Heart right ventricle (tissue), 16 donors: ENCODE data around the gene PHLDB2. TPM values are rescaled to one million over a fixed set of nuclear protein-coding genes. Genes with fewer than 3 reads are reported as not detected.

ENCODE experiments used
- ATAC-seq, 8 donors: fragments of 200-7000 bp; cut with Tn5 transposase; one replicate each; pipeline ENCODE4 v1.9.1; 2020; ENCODE audit warnings: mild to moderate bottlenecking in 8 of 8, moderate library complexity in 8 of 8, moderate number of reproducible peaks in 1 of 8
- DNase-seq, 2 donors: peaks; one replicate each; pipeline ENCODE4 v3.0.0-alpha.2; 2020
- H3K27ac ChIP-seq, 10 donors: fragments of 200-600 bp; sonication (generic) in 2 of 10; one replicate each; pipeline versions ENCODE4 v1.5.0 to v1.8.0; 2020 to 2022; ENCODE audit warnings: mild to moderate bottlenecking in 3 of 10
- H3K27me3 ChIP-seq, 7 donors: fragments of 200-600 bp; one replicate each; pipeline ENCODE4 v1.8.0; 2021 to 2022; ENCODE audit warnings: mild to moderate bottlenecking in 2 of 7
- H3K36me3 ChIP-seq, 9 donors: fragments of 200-600 bp; sonication (generic) in 1 of 9; one replicate each; pipeline versions ENCODE4 v1.5.0 to v1.8.0; 2020 to 2022; ENCODE audit warnings: mild to moderate bottlenecking in 2 of 9
- H3K4me1 ChIP-seq, 9 donors: fragments of 200-600 bp; sonication (generic) in 1 of 9; one replicate each; pipeline versions ENCODE4 v1.5.0 to v1.8.0; 2020 to 2022; ENCODE audit warnings: mild to moderate bottlenecking in 4 of 9
- H3K4me3 ChIP-seq, 10 donors: fragments of 200-600 bp; sonication (generic) in 2 of 10; one replicate each; pipeline versions ENCODE4 v1.5.0 to v1.8.0; 2020 to 2022; ENCODE audit warnings: mild to moderate bottlenecking in 7 of 10, moderate library complexity in 2 of 10
- H3K9me3 ChIP-seq, 11 donors: fragments of 200-600 bp in 10 of 11; sonication (generic) in 2 of 11; one replicate each; pipeline versions ENCODE4 v1.5.0 to v1.8.0; 2013 to 2022; ENCODE audit warnings: mild to moderate bottlenecking in 2 of 11, control low read depth in 1 of 11, moderate library complexity in 1 of 11
- WGBS, 2 donors: extraction: QIAGEN DNeasy Blood & Tissue Kit; methylation state at CpG; one replicate each; pipeline ENCODE4 v1.1.7; 2013; ENCODE audit warnings: inconsistent platforms in 1 of 2; 5-methylcytosine and 5-hydroxymethylcytosine counted together
- intact Hi-C, 10 donors: fragments of 100-400 bp; cut with DNase I; formaldehyde crosslinking; loops; one replicate each; pipeline versions ENCODE4 v1.11.1 to v1.14.2; 2022
- long read RNA-seq, 3 donors: library from polyadenylated mRNA; unstranded; transcript quantifications; one replicate each; pipeline ENCODE4 v2.0.0, GENCODE V29; 2020 to 2021
- polyA plus RNA-seq, 2 donors: library from polyadenylated mRNA; stranded (reverse); fragments of 200-250 nt; gene quantifications; one replicate each; pipeline ENCODE4 v1.2.3, GENCODE V29; 2013
- total RNA-seq, 10 donors: library from RNA; stranded (reverse); fragmentation: NEBNext Ultra II Directional in 3 of 10; extraction: Animal tissue kit (Norgen Biotek cat#: 25700) in 3 of 10; gene quantifications; one replicate each; pipeline versions ENCODE4 v1.2.1 to v1.2.4, GENCODE V29; 2021 to 2023
- TF ChIP-seq, protein P1 (sequence below), 9 donors: fragments of 200-600 bp; sonication (generic) in 2 of 9; IDR thresholded peaks; one replicate each; pipeline versions ENCODE4 v1.5.0 to v1.8.0; 2021 to 2022; ENCODE audit warnings: antibody characterized with exemption in 9 of 9, mild to moderate bottlenecking in 5 of 9, moderate library complexity in 1 of 9
- donor health status: Arrhythmogenic right ventricular cardiomyopathy.
- donor health status: ischemic (EF 13 %, LVEDD 7.1; RV severe dilation, severe dysfunction).
- donor health status: healthy with polysubstance abuse.
- donor health status: DM: no; HTN: yes; CAD: no.
- donor health status: DM: no; HTN: no; CAD: no.
- donor health status: ischemic (EF 25% LVEDD 6.9; RV normal size, moderate dysfunction).
- donor health status: ischemic (EF 25% LVEDD 5.7; RV mildly dilated, moderate dysfunction).
- donor health status: healthy.
- donor health status: DM: yes; HTN: yes; CAD: no.
- donor health status: Ischemic cardiomyopathy.
- donor health status: ischemic (EF 35%, LVEDD 5.7; RV mildly dilated, moderate dysfunction).
- donor health status: nonischemic (EF 11% LVEDD 7.7; RV severe dilation, severe dysfunction).
- donor health status: DM: yes; HTN: yes; CAD: no.
- donor health status: PGD.
- donor health status: ischemic (EF 29% LVEDD 5.4; RV normal size, mild dysfunction).
- donor health status: nonischemic (EF 23%, LVEDD 6.1; RV moderate dilation, normal function).

PHLDB2 gene
- total RNA-seq (100 to 1,000 TPM in 9 of 10 donors, 10 to 100 TPM in 1; 85.7 to 293 (median 192) TPM), polyA plus RNA-seq (100 to 1,000 TPM in 1 of 2 donors, 10 to 100 TPM in 1; 33.4 to 151 TPM)
- long read RNA-seq, donor 1, partial matches to known transcripts: 23 of 48 reads
- long read RNA-seq, donor 1, other reads (novel, unspliced or antisense): 24 of 48 reads
- long read RNA-seq, donor 2, full-length matches to known transcripts: 3 of 58 reads
- long read RNA-seq, donor 2, partial matches to known transcripts: 31 of 58 reads
- long read RNA-seq, donor 2, other reads (novel, unspliced or antisense): 24 of 58 reads
- long read RNA-seq, donor 3, full-length matches to known transcripts: 1 of 124 reads
- long read RNA-seq, donor 3, partial matches to known transcripts: 87 of 124 reads
- long read RNA-seq, donor 3, other reads (novel, unspliced or antisense): 36 of 124 reads

DNA sequence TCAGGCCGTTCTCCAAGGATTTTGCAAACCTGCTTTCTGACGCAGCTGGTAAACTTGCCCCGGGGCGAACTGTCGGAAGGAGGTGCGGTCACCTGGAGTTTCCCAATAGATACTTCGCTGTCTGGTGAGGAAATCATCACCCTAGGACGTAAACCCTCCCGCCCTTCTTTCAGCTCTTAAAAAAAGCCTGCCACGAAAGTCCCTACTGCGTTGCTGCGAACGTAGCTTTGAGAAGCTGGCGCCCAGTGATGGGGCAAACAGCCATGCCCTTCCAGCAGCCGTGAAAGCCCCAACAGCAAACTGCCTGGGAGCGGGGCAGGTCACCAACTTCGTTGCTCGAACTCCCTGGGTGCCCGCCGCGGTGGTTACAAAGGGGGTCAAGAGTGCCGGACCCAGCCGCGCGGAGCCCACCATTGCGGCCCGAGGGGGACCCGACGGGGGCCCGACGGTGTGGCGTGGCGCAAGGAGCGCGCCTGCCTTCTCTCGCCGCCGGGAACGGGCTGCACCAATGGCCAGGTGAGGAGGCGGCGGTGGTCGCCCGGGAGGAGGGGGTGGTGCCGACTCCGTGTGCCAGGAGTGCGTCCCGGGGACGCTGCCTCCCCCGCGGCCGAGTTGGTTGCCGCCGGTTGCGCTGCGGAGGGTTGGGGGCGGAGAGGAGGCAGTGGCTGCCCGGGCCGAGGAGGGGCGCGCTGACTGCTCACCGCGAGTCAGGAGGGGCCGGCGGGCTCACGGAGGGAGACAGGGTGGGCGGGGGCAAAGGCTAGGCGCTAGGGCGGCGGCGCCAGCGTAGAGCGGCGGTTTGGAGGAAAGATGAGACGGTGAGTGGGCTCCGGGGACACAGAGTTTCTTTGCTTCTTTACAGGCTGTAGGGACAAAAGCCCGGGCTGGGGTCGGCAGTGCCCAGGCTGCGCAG is at the start of gene PHLDB2:
TSS of gene PHLDB2 (plus strand) at position 205 of the 913 bp plus-strand sequence. CDS start 24,813 bp downstream, outside the sequence.
- WGBS, 2 donors: 1% methylated on average over 77 to 78 of the region's 78 CpGs
- DNase-seq (peak; percentile 87 to 88), ATAC-seq (peak; percentile 90 to 94 (median 92))
- Histone ChIP-seq H3K9me3 (no peaks in the 10 kb centered on the region), H3K4me1 (peaks cover 0 to 50% (median 31%) of the 10 kb centered on the region in 9 donors), H3K4me3 (peak within 1 kb of the TSS; percentile 75 to 90 (median 86)), H3K36me3 (no peaks in the 10 kb centered on the region), H3K27me3 (peaks cover 0 to 25% (median 0%) of the 10 kb centered on the region in 7 donors), H3K27ac (peak within 1 kb of the TSS; percentile 93 to 100 (median 98))
- TF ChIP-seq, protein P1, sequence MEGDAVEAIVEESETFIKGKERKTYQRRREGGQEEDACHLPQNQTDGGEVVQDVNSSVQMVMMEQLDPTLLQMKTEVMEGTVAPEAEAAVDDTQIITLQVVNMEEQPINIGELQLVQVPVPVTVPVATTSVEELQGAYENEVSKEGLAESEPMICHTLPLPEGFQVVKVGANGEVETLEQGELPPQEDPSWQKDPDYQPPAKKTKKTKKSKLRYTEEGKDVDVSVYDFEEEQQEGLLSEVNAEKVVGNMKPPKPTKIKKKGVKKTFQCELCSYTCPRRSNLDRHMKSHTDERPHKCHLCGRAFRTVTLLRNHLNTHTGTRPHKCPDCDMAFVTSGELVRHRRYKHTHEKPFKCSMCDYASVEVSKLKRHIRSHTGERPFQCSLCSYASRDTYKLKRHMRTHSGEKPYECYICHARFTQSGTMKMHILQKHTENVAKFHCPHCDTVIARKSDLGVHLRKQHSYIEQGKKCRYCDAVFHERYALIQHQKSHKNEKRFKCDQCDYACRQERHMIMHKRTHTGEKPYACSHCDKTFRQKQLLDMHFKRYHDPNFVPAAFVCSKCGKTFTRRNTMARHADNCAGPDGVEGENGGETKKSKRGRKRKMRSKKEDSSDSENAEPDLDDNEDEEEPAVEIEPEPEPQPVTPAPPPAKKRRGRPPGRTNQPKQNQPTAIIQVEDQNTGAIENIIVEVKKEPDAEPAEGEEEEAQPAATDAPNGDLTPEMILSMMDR (IDR thresholded peaks at IDR 0.05): peak in 3 of 9 donors; percentile 27 to 35 (median 31)
- intact Hi-C loops: loop anchor here in 4 of 10 donors (1.0 to 5.0 kb wide), 5 partner anchors 37 to 142 kb away; no protein-coding TSS in a partner anchor

DNA sequence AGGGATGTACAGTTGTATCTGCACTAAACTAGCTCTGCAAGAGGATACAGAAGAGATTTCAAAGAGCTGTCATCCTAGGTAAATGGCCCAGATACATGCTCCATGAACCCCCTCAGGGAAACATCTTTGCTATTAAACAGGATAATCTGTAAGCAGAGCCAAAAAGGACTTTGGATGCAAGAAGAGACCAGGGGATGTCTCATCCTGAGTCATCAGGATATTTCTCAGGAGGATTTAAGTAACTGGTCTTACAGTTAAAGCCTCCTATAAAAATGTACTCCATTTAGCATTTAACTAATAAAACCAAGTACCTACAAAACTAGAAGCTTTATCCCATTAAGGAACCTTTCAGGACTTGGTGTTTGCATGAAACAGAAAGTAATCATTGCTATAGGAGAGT is 48.2 kb upstream of the PHLDB2 start:
- Histone ChIP-seq H3K4me3 (no peak overlapping the region), H3K27me3 (no peaks in the 10 kb centered on the region), H3K36me3 (no peaks in the 10 kb centered on the region), H3K27ac (peak overlapping the region in 1 of 10 donors; percentile 2), H3K4me1 (peaks cover 0 to 41% (median 15%) of the 10 kb centered on the region in 9 donors), H3K9me3 (peaks cover 0 to 14% (median 0%) of the 10 kb centered on the region in 11 donors)
- DNase-seq (no peak), ATAC-seq (no peak)
- intact Hi-C loops: no loop called here
- TF ChIP-seq, protein P1 (IDR thresholded peaks at IDR 0.05): no peak

DNA sequence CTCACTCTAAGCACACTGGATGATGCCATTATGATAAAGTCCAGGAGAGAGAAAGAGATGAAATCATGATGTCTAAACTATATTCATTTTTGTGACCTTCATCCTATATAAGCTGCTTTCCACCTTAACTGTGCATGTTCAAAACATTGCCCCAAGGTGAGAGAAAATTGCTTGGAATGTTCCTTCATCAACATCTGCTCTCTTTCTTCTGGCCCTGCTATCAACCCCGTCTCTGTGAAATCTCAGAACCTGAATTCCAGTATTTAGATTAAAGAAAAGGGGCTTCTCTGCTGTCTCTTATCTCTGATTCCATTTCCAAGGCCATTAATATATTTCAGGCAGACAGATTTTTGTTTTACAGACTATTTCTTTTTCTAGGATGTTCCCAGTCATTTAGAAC is 47.3 kb upstream of the PHLDB2 start:
- no peak overlapping the region for H3K27ac ChIP-seq
- TF ChIP-seq, protein P1 (IDR thresholded peaks at IDR 0.05): no peak
- no peak for ATAC-seq
- H3K36me3 ChIP-seq: no peaks in the 10 kb centered on the region
- H3K4me3 ChIP-seq: no peak overlapping the region
- intact Hi-C loops: no loop called here
- H3K27me3 ChIP-seq: no peaks in the 10 kb centered on the region
- 94 to 98% methylated on average over 1 of the region's 1 CpG for WGBS, 2 donors
- H3K9me3 ChIP-seq: peaks cover 0 to 17% (median 0%) of the 10 kb centered on the region in 11 donors
- H3K4me1 ChIP-seq: peaks cover 0 to 41% (median 15%) of the 10 kb centered on the region in 9 donors
- no peak for DNase-seq

DNA sequence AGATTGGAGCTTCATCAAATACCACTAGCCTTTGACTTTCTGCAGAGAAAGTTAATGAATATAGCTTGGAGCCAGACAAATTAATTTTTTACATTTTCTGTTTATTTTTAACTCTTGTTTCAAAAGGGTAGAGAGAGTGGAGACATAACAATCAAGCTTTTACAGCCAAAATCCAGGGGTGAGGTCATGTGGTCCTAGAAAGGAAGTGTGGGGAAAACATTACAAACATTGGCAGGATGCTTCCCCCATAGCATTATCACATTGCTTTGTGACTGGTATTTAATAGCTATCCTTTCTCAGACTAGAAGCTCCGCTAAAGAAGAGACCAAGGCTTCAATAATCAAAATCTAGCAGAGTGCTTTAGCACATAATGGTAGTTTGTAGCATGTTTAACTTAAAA is 46.4 kb upstream of the PHLDB2 start:
- Histone ChIP-seq H3K27ac (peak overlapping the region in 2 of 10 donors; percentile 3 to 59), H3K9me3 (peaks cover 0 to 17% (median 0%) of the 10 kb centered on the region in 11 donors), H3K4me3 (no peak overlapping the region), H3K27me3 (no peaks in the 10 kb centered on the region), H3K4me1 (peaks cover 0 to 41% (median 15%) of the 10 kb centered on the region in 9 donors), H3K36me3 (no peaks in the 10 kb centered on the region)
- intact Hi-C loops: no loop called here
- WGBS, 2 donors: 55 to 70% methylated on average over 1 of the region's 1 CpG
- ATAC-seq: peak in 2 of 8 donors; percentile 39 to 58
- no peak for DNase-seq
- TF ChIP-seq, protein P1 (IDR thresholded peaks at IDR 0.05): no peak
